Measurements from ENCODE around the gene TMC1. TPM values are rescaled to one million over a fixed set of nuclear protein-coding genes. Genes with fewer than 3 reads are reported as not detected.

TMC1 gene
- total RNA-seq, 3 donors from 2014 or later: under 0.01 to 0.16 TPM; not detected in 1

DNA sequence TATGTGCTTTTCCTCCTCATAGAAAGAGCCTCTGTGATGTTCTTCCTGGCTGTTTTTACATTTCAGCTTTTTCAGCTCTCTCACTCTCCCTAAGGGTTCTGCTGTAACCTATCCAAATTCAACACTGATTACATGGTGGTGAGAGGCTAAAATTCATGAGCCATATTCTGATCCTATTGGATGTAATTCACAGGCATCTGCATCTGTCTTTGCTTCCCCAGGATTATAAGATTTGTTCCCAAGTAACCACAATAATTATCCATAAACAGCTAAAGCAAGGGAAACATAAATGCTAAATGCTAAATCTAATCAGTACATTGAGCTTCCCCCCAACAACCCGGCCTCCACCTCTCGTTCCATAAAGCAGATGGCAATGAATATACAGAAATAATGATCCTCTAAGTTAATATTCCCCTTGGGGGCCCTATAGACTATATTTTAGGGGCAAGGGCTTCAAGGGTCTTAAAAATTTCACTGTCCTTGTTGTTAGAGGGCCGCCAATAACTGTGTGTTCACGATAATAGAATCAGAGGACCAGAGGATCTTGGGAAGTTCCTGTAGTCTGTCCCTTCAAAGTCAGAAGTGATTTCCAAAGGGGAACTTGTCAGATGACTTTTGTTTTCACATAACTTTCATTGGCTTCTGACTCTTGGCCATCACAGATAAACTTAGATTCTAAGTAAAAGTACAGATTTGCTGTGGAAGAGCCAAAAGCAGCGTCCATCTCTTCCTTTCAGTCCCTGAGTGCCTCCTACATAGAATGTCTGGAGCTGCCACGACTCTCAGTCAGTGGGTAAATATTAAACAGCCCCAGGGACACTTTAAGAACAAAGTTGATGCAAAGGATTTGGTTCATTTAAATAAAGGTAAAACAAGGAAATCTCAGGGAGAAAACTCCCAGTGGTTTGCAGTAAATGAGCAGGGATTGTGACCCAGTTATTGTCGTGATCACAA is 305.9 kb downstream of the TMC1 start:
- no peaks in the 10 kb centered on the region for H3K27me3 ChIP-seq
- TF ChIP-seq POLR2AphosphoS5 (IDR thresholded peaks at IDR 0.05) (no peak), POLR2A (IDR thresholded peaks at IDR 0.05) (no peak)
- TF ChIP-seq, protein P1, sequence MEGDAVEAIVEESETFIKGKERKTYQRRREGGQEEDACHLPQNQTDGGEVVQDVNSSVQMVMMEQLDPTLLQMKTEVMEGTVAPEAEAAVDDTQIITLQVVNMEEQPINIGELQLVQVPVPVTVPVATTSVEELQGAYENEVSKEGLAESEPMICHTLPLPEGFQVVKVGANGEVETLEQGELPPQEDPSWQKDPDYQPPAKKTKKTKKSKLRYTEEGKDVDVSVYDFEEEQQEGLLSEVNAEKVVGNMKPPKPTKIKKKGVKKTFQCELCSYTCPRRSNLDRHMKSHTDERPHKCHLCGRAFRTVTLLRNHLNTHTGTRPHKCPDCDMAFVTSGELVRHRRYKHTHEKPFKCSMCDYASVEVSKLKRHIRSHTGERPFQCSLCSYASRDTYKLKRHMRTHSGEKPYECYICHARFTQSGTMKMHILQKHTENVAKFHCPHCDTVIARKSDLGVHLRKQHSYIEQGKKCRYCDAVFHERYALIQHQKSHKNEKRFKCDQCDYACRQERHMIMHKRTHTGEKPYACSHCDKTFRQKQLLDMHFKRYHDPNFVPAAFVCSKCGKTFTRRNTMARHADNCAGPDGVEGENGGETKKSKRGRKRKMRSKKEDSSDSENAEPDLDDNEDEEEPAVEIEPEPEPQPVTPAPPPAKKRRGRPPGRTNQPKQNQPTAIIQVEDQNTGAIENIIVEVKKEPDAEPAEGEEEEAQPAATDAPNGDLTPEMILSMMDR (IDR thresholded peaks at IDR 0.05): no peak
- H3K36me3 ChIP-seq: no peaks in the 10 kb centered on the region
- DNase-seq (ENCODE audit: low spot score in 2 of 2): no peak
- no peaks in the 10 kb centered on the region for H3K9me3 ChIP-seq
- H3K4me1 ChIP-seq: no peaks in the 10 kb centered on the region
- peak overlapping the region; percentile 10 to 56 for H3K27ac ChIP-seq
- intact Hi-C loops (cut with DNase I; ENCODE audit: low total_unique reads): no loop called here
- H3K4me3 ChIP-seq: no peak overlapping the region

DNA sequence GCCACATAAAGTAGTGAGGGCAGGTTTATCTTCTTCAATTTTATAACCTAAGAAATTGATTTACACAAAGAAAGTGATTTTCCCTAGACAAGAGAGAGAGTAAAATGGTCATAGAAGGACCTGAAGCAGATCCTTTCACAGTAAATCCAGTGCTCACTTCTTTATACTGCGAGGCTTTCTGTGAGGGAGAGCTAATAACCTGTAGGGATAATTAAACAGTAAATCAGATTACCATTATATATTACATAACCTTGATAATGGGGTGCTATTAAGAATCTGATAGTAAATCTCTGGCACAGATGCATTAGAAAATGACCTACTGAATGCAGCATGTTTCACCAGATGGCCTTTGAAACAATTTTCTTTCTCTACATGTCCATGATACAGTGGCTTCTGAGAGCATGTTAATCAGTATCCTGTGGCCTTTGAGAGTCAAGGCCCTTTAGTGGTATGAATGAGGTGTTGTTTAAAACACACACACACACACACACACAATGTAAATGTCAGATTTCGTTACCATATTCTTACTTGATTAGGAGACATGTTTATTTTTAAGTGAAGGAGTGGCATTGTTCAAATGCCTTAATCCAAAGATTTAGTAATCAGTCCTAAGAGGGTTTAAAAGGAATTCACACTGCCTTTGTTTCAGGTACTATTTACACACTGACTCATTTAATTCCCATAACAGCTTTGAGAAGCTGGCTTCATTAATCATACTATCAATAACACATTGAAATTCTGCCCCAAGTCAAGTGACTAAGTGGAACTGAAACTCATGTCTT is 306.7 kb downstream of the TMC1 start:
- TF ChIP-seq POLR2AphosphoS5 (IDR thresholded peaks at IDR 0.05): no peak
- TF ChIP-seq POLR2A (IDR thresholded peaks at IDR 0.05): no peak
- TF ChIP-seq, protein P1 (IDR thresholded peaks at IDR 0.05): no peak
- Histone ChIP-seq H3K36me3 (no peaks in the 10 kb centered on the region), H3K27me3 (no peaks in the 10 kb centered on the region), H3K4me3 (no peak overlapping the region), H3K4me1 (no peaks in the 10 kb centered on the region), H3K27ac (peak overlapping the region; percentile 43 to 56), H3K9me3 (no peaks in the 10 kb centered on the region)
- DNase-seq (ENCODE audit: low spot score in 2 of 2): no peak
- intact Hi-C loops (cut with DNase I; ENCODE audit: low total_unique reads): no loop called here

DNA sequence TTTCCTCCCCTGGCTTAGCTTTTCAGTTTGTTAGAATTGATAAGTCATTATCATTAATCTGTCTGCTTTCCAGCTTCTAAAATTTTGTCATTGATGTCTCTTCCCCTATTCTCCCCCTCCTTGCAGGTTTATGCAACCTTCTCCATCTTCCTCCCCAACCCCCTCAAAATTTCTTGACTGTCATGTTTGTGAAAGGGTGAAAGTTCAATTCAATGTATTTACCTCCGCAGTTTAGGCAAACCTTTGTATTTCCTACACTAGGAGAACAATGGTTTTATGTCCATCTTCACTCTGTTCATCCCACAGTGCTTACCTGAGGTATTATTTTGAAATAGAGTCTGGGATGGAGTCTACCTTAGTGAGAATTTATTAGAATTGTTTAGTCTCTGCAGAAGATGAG is 313.6 kb downstream of the TMC1 start:
- no peak for TF ChIP-seq POLR2AphosphoS5 (IDR thresholded peaks at IDR 0.05)
- TF ChIP-seq, protein P1 (IDR thresholded peaks at IDR 0.05): no peak
- TF ChIP-seq POLR2A (IDR thresholded peaks at IDR 0.05): no peak
- Histone ChIP-seq H3K27me3 (no peaks in the 10 kb centered on the region), H3K4me3 (no peak overlapping the region), H3K9me3 (no peaks in the 10 kb centered on the region), H3K4me1 (no peaks in the 10 kb centered on the region), H3K27ac (no peak overlapping the region), H3K36me3 (no peaks in the 10 kb centered on the region)
- no peak for DNase-seq (ENCODE audit: low spot score in 2 of 2)
- intact Hi-C loops (cut with DNase I; ENCODE audit: low total_unique reads): no loop called here

DNA sequence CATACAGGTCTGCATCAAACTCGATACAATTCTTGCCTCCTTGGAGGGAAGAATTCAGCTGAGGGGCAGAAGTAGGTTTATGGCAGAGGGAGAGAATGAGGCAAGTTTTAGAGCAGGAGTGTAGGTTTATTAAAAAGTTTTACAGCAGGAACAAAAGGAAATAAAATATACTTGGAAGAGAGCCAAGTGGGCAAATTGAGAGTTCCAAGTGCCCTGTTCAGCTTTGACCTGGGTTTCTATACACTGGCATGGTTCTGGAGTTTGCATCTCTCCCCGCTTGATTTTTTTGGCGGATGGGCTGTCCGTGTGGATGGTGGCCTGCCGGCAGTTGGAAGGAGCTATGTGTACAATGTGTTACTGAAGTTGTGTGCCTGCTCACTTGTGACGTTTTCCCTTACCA is 315.4 kb downstream of the TMC1 start:
- no peaks in the 10 kb centered on the region for H3K4me1 ChIP-seq
- intact Hi-C loops (cut with DNase I; ENCODE audit: low total_unique reads): no loop called here
- TF ChIP-seq POLR2A (IDR thresholded peaks at IDR 0.05) (no peak), POLR2AphosphoS5 (IDR thresholded peaks at IDR 0.05) (no peak)
- TF ChIP-seq, protein P1 (IDR thresholded peaks at IDR 0.05): no peak
- H3K36me3 ChIP-seq: no peaks in the 10 kb centered on the region
- no peaks in the 10 kb centered on the region for H3K9me3 ChIP-seq
- no peak overlapping the region for H3K27ac ChIP-seq
- H3K27me3 ChIP-seq: no peaks in the 10 kb centered on the region
- DNase-seq (ENCODE audit: low spot score in 2 of 2): no peak
- no peak overlapping the region for H3K4me3 ChIP-seq

DNA sequence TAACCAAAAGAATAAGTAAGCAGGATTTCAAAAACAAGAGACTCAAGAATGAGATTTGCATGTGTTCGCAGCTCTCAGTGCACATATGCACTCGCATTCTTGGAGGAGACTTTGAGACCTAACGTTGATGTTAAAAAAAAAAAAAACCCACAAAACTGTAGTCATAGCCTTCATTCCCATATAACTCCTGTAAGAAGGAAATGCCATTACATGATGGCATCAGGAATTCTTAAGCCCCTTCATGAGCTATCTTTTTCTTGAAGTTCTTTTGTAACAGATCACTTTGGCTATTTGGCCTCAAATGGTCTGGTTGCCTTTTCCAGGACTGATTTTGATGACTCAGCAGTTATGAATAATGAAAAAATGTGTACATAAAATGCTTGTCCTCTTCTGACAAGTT is 317.7 kb downstream of the TMC1 start:
- Histone ChIP-seq H3K27me3 (no peaks in the 10 kb centered on the region), H3K4me3 (no peak overlapping the region), H3K4me1 (no peaks in the 10 kb centered on the region), H3K9me3 (peaks cover 0 to 1% of the 10 kb centered on the region in 2 donors), H3K36me3 (no peaks in the 10 kb centered on the region), H3K27ac (no peak overlapping the region)
- TF ChIP-seq POLR2A (IDR thresholded peaks at IDR 0.05) (no peak), POLR2AphosphoS5 (IDR thresholded peaks at IDR 0.05) (no peak)
- TF ChIP-seq, protein P1 (IDR thresholded peaks at IDR 0.05): no peak
- no peak for DNase-seq (ENCODE audit: low spot score in 2 of 2)
- intact Hi-C loops (cut with DNase I; ENCODE audit: low total_unique reads): no loop called here

Measured in breast epithelium (tissue), 4 donors.